GM23248 (cell line): ENCODE measurements around the gene TMEM117. TPM values are rescaled to one million over a fixed set of nuclear protein-coding genes. Genes with fewer than 3 reads are reported as not detected.
"Not testable (repeated sequence)": the region's sequence is repeated elsewhere in the genome, so short reads cannot be mapped to it uniquely, and the experiment has no call there.

Source experiments
- DNase-seq: peaks from one replicate; pipeline ENCODE4 v3.0.0-alpha.2; 2015
- H2AFZ ChIP-seq: fragments of 200-600 bp; sonication (generic); 2 replicates; pipeline ENCODE4 v1.6.1; 2016; ENCODE audit warnings: antibody characterized with exemption
- H3F3A ChIP-seq: fragments of 200-600 bp; sonication (generic); 2 replicates; pipeline ENCODE4 v1.6.1; 2016; ENCODE audit warnings: mild to moderate bottlenecking, antibody characterized with exemption, mixed run types; ENCODE audit not compliant: insufficient read depth
- H3K27ac ChIP-seq: fragments of 200-600 bp; sonication (generic); 2 replicates; pipeline ENCODE4 v1.5.1; 2016; ENCODE audit warnings: mild to moderate bottlenecking
- H3K27me3 ChIP-seq: fragments of 200-600 bp; sonication (generic); replicated peaks from 2 replicates; pipeline ENCODE4 v1.6.1; 2016; ENCODE audit warnings: mild to moderate bottlenecking; ENCODE audit not compliant: insufficient read depth
- H3K36me3 ChIP-seq: fragments of 200-600 bp; sonication (generic); 2 replicates; pipeline ENCODE4 v1.6.1; 2016; ENCODE audit warnings: low read depth, mild to moderate bottlenecking
- H3K4me1 ChIP-seq: fragments of 200-600 bp; sonication (generic); 2 replicates; pipeline ENCODE4 v1.6.1; 2016; ENCODE audit warnings: mild to moderate bottlenecking; ENCODE audit not compliant: insufficient read depth
- H3K4me2 ChIP-seq: fragments of 200-600 bp; sonication (generic); one replicate; pipeline ENCODE4 v1.6.1; 2016; ENCODE audit warnings: mild to moderate bottlenecking; ENCODE audit not compliant: unreplicated experiment
- H3K4me3 ChIP-seq: fragments of 200-600 bp; sonication (generic); 2 replicates; pipeline ENCODE4 v1.5.1; 2016; ENCODE audit warnings: mild to moderate bottlenecking
- H3K79me2 ChIP-seq: fragments of 200-600 bp; sonication (generic); 2 replicates; pipeline ENCODE4 v1.6.1; 2016; ENCODE audit warnings: mild to moderate bottlenecking; ENCODE audit not compliant: insufficient read depth
- H3K9ac ChIP-seq: fragments of 200-600 bp; sonication (generic); 2 replicates; pipeline ENCODE4 v1.6.1; 2016; ENCODE audit warnings: mild to moderate bottlenecking
- H3K9me2 ChIP-seq: fragments of 200-600 bp; sonication (generic); 2 replicates; pipeline ENCODE4 v1.6.1; 2016; ENCODE audit warnings: mixed run types, mild to moderate bottlenecking, moderate library complexity; ENCODE audit not compliant: insufficient read depth
- H3K9me3 ChIP-seq: fragments of 200-600 bp; sonication (generic); one replicate; pipeline ENCODE4 v1.6.1; 2017; ENCODE audit warnings: low read depth
- H4K20me1 ChIP-seq: fragments of 200-600 bp; sonication (generic); 2 replicates; pipeline ENCODE4 v1.6.0; 2016; ENCODE audit not compliant: insufficient read depth
- EZH2 ChIP-seq: fragments of 200-600 bp; sonication (generic); IDR thresholded peaks from 2 replicates; pipeline ENCODE4 v1.6.1; 2018; ENCODE audit warnings: antibody characterized with exemption, mild to moderate bottlenecking; ENCODE audit not compliant: insufficient read depth, poor library complexity, severe bottlenecking
- EZH2phosphoT487 ChIP-seq: fragments of 200-600 bp; sonication (generic); IDR thresholded peaks from 2 replicates; pipeline ENCODE4 v1.6.1; 2018; ENCODE audit warnings: antibody characterized with exemption, moderate library complexity, mild to moderate bottlenecking, low read depth; ENCODE audit not compliant: insufficient read depth
- WGBS, 2 experiments: methylation state at CpG; one replicate each; pipeline ENCODE4 v1.1.6; 2015 to 2017; ENCODE audit warnings: low lambda C conversion rate in 2 of 2, low coverage in 1 of 2; ENCODE audit errors: missing lambda C conversion rate in 2 of 2; 5-methylcytosine and 5-hydroxymethylcytosine counted together
- in situ Hi-C: fragments of 300-500 bp; cut with MboI; formaldehyde crosslinking; loops from 2 replicates; pipeline ENCODE4 v1.15.0; 2020
- polyA plus RNA-seq: library from polyadenylated mRNA; unstranded; fragments of >200 nt; fragmentation: Nextera tagmentation; extraction: Ambion mirVana; gene quantifications from 2 replicates; pipeline ENCODE4 v1.2.1, GENCODE V29; 2016
- total RNA-seq: library from RNA; depleted of rRNA; stranded (reverse); fragments of >200 nt; shearing (Covaris generic); gene quantifications from 2 replicates; pipeline ENCODE4 v1.2.3, GENCODE V29; 2014

Gene TMEM117
- total and polyA plus RNA-seq, 2 experiments from 2014 or later: 12.1 to 19.1 TPM

- Histone ChIP-seq H3K4me3 (no peak overlapping the region), H3K9me3 (no peaks in the 10 kb centered on the region), H3K4me1 (peaks cover 11% of the 10 kb centered on the region; the same call in 1 of the 2 replicates), H3K27me3 (no peaks in the 10 kb centered on the region), H2AFZ (no peak overlapping the region), H3K79me2 (no peaks in the 10 kb centered on the region), H3K9ac (no peak overlapping the region), H3K36me3 (no peaks in the 10 kb centered on the region), H3K4me2 (no peak overlapping the region), H3K27ac (no peak overlapping the region), H4K20me1 (no peaks in the 10 kb centered on the region), H3K9me2 (no peaks in the 10 kb centered on the region), H3F3A (0 out of 2 replicates have a peak, but pooled peaks cover 6% of the 10 kb centered on the region)
- 83 to 89% methylated on average over 1 of the region's 1 CpG for WGBS, 2 experiments
- in situ Hi-C loops: no loop called here
- no peak for DNase-seq
- TF ChIP-seq EZH2 (no peak), EZH2phosphoT487 (no peak)
Measured at GRCh38 chr12:44375694-44376093, 539.8 kb downstream of the TMEM117 start.

- no peak for TF ChIP-seq EZH2phosphoT487
- no peak for TF ChIP-seq EZH2
- Histone ChIP-seq H3K4me1 (peaks cover 4% of the 10 kb centered on the region; the same call in 1 of the 2 replicates), H3K9ac (no peak overlapping the region), H4K20me1 (no peaks in the 10 kb centered on the region), H2AFZ (no peak overlapping the region), H3K9me2 (no peaks in the 10 kb centered on the region), H3K9me3 (no peaks in the 10 kb centered on the region), H3K79me2 (no peaks in the 10 kb centered on the region), H3F3A (0 out of 2 replicates have a peak, but pooled peaks cover 1% of the 10 kb centered on the region), H3K27ac (no peak overlapping the region), H3K4me2 (no peak overlapping the region), H3K36me3 (no peaks in the 10 kb centered on the region), H3K4me3 (no peak overlapping the region), H3K27me3 (no peaks in the 10 kb centered on the region)
- WGBS, 2 experiments: 86 to 92% methylated on average over 5 of the region's 5 CpGs
- DNase-seq: no peak
- in situ Hi-C loops: no loop called here
Measured at GRCh38 chr12:44377443-44378187, 541.7 kb downstream of the TMEM117 start.

GRCh38 chr12:44379113-44379512 is 543.2 kb downstream of the TMEM117 start:
- H3K9ac ChIP-seq, H3F3A ChIP-seq, H3K79me2 ChIP-seq, H3K9me3 ChIP-seq, H3K4me2 ChIP-seq, H3K27me3 ChIP-seq, H3K27ac ChIP-seq, H3K4me3 ChIP-seq, H3K4me1 ChIP-seq, in situ Hi-C loops, H3K9me2 ChIP-seq, H2AFZ ChIP-seq, H3K36me3 ChIP-seq, DNase-seq, H4K20me1 ChIP-seq: not testable (repeated sequence)

- Histone ChIP-seq H3K9me2 (no peaks in the 10 kb centered on the region), H3K79me2 (no peaks in the 10 kb centered on the region), H3K36me3 (no peaks in the 10 kb centered on the region), H4K20me1 (no peaks in the 10 kb centered on the region), H2AFZ (no peak overlapping the region), H3K27me3 (no peaks in the 10 kb centered on the region), H3K27ac (no peak overlapping the region), H3K4me2 (no peak overlapping the region), H3F3A (no peaks in the 10 kb centered on the region), H3K9me3 (no peaks in the 10 kb centered on the region), H3K4me3 (no peak overlapping the region), H3K9ac (no peak overlapping the region), H3K4me1 (no peaks in the 10 kb centered on the region)
- DNase-seq: no peak
- no peak for TF ChIP-seq EZH2phosphoT487
- no peak for TF ChIP-seq EZH2
- in situ Hi-C loops: no loop called here
- 42 to 50% methylated on average over 3 of the region's 3 CpGs for WGBS, 2 experiments
Measured at GRCh38 chr12:44379831-44380230, 544.0 kb downstream of the TMEM117 start.

GRCh38 chr12:44380861-44381260 is 545.0 kb downstream of the TMEM117 start:
- Histone ChIP-seq H3K9me2 (no peaks in the 10 kb centered on the region), H3F3A (no peaks in the 10 kb centered on the region), H3K9me3 (no peaks in the 10 kb centered on the region), H3K9ac (no peak overlapping the region), H2AFZ (no peak overlapping the region), H3K27ac (no peak overlapping the region), H3K79me2 (no peaks in the 10 kb centered on the region), H3K4me3 (no peak overlapping the region), H3K4me1 (no peaks in the 10 kb centered on the region), H4K20me1 (no peaks in the 10 kb centered on the region), H3K27me3 (no peaks in the 10 kb centered on the region), H3K36me3 (no peaks in the 10 kb centered on the region), H3K4me2 (no peak overlapping the region)
- in situ Hi-C loops: no loop called here
- no peak for TF ChIP-seq EZH2phosphoT487
- no peak for DNase-seq
